ENCODE data around the gene MYO18B. TPM values are rescaled to one million over a fixed set of nuclear protein-coding genes. Genes with fewer than 3 reads are reported as not detected.

MYO18B gene
- total RNA-seq, 6 experiments from 2014 or later, result 0.04 to 0.56 (median 0.07) TPM; not detected in 1

DNA sequence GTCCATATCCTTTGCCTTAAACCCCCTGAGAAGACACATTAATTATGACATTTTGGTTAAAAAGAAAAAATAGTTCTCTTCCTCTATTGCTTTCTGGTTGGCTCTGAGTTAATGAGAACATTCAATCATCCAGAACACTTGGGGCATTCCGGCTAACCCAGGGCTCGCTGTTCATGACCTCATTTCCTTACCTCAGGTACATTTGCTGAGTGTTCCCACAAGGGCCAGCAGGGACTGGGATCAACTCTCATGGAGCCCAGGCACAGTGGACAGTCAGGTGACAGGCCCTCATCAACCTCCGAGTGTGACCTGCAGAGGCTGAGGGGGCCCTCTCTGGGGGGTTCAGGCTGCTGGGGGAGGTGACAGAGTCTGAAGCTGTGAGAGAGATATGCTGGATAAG lies 98.9 kb downstream of the MYO18B start:
- Histone ChIP-seq H3K4me1 (no peaks in the 10 kb centered on the region), H3K36me3 (no peaks in the 10 kb centered on the region), H3K4me3 (no peak overlapping the region), H3K27me3 (no peaks in the 10 kb centered on the region), H3K27ac (no peak overlapping the region), H3K9me3 (no peaks in the 10 kb centered on the region)
- 29% methylated on average over 3 of the region's 3 CpGs for WGBS (ENCODE audit: insufficient coverage, low coverage, low lambda C conversion rate, missing lambda C conversion rate)
- TF ChIP-seq, protein P1, sequence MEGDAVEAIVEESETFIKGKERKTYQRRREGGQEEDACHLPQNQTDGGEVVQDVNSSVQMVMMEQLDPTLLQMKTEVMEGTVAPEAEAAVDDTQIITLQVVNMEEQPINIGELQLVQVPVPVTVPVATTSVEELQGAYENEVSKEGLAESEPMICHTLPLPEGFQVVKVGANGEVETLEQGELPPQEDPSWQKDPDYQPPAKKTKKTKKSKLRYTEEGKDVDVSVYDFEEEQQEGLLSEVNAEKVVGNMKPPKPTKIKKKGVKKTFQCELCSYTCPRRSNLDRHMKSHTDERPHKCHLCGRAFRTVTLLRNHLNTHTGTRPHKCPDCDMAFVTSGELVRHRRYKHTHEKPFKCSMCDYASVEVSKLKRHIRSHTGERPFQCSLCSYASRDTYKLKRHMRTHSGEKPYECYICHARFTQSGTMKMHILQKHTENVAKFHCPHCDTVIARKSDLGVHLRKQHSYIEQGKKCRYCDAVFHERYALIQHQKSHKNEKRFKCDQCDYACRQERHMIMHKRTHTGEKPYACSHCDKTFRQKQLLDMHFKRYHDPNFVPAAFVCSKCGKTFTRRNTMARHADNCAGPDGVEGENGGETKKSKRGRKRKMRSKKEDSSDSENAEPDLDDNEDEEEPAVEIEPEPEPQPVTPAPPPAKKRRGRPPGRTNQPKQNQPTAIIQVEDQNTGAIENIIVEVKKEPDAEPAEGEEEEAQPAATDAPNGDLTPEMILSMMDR (IDR thresholded peaks at IDR 0.05), result no peak
- no peak for TF ChIP-seq POLR2A (IDR thresholded peaks at IDR 0.05)
- DNase-seq, result no peak
- intact Hi-C loops (cut with DNase I), result no loop called here
- no peak for ATAC-seq

DNA sequence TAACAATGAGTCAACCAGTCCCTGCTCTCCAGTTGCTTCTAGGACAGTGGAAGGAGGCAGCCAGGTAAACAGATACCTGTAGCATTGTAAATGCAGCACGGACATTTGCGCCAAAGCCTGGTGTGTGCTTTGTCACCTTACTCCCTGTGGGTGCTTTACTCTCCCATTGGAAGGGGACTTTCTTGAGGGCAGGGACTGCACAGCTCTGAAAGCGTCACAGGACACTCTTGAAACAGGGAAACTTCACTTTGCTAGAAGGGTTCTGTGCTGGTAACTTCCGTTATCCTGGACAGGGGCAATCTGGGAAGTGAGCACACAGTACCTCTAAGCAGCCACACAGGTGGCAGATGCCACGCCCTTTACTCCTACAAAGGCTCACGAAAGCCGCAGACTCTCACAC lies 99.8 kb downstream of the MYO18B start:
- no peak for DNase-seq
- Histone ChIP-seq H3K27ac (no peak overlapping the region), H3K4me3 (no peak overlapping the region), H3K27me3 (no peaks in the 10 kb centered on the region), H3K9me3 (no peaks in the 10 kb centered on the region), H3K36me3 (no peaks in the 10 kb centered on the region), H3K4me1 (no peaks in the 10 kb centered on the region)
- TF ChIP-seq, protein P1 (IDR thresholded peaks at IDR 0.05), result no peak
- no peak for TF ChIP-seq POLR2A (IDR thresholded peaks at IDR 0.05)
- intact Hi-C loops (cut with DNase I), result no loop called here
- WGBS (ENCODE audit: insufficient coverage, low coverage, low lambda C conversion rate, missing lambda C conversion rate), result 42% methylated on average over 7 of the region's 7 CpGs
- ATAC-seq, result no peak

DNA sequence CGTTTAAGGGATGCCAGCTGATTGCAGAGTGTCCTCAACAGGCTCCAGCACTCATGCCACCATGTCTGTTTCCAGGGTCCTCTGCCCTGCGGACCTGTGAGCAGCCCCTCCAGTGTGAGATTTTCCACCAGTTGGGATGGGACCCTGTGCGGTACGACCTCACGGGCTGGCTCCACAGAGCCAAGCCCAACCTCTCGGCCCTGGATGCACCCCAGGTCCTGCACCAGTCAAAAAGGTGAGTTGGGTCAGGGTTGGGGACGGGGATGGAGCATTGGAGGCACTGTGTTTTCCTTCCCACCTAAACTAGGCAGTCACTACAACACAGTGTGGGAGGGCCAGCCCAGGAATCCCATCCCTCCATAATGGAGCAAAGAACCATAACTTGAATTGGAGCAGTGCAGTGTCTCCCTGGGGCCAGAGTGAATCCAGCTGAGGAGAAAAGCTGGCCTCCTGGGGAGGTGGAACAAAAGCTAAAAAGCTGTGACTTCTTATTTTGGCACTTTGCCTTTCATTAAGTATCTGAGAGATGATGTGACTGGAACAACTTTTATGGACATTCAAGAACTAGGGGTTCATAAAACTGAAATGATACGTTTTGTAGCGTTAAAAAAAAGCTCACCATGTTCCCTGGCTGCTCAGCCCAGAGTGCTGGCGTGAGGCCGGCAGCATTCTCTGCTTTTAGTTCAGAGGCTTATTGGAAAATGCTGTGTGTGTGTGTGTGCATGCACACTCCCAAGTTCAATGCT lies 101.8 kb downstream of the MYO18B start:
- Histone ChIP-seq H3K4me1 (no peaks in the 10 kb centered on the region), H3K27ac (no peak overlapping the region), H3K27me3 (no peaks in the 10 kb centered on the region), H3K36me3 (no peaks in the 10 kb centered on the region), H3K9me3 (no peaks in the 10 kb centered on the region), H3K4me3 (no peak overlapping the region)
- intact Hi-C loops (cut with DNase I), result no loop called here
- DNase-seq (no peak), ATAC-seq (no peak)
- WGBS (ENCODE audit: insufficient coverage, low coverage, low lambda C conversion rate, missing lambda C conversion rate), result 53% methylated on average over 5 of the region's 11 CpGs
- TF ChIP-seq, protein P1 (IDR thresholded peaks at IDR 0.05), result no peak
- TF ChIP-seq POLR2A (IDR thresholded peaks at IDR 0.05), result no peak

DNA sequence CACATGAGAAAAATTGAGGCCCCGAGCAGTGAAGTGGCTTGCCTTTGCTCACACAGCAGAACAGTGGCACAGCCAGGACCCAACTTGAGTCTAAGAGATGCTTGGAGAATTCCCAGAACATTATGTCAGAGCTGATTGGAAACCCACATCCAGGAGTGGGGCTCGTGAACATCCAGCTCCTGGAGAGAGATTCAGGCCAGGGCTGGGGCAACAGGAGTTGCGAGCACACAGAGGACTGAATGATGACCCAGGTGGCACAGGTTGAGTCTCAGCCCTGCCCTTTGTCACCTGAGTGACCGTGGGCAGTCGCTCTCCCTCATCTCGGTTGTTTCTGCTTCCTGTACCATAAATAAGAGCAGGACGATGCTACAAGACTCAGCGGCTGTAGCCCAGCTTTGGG lies 102.6 kb downstream of the MYO18B start:
- Histone ChIP-seq H3K4me3 (no peak overlapping the region), H3K27me3 (no peaks in the 10 kb centered on the region), H3K36me3 (no peaks in the 10 kb centered on the region), H3K27ac (no peak overlapping the region), H3K9me3 (no peaks in the 10 kb centered on the region), H3K4me1 (no peaks in the 10 kb centered on the region)
- ATAC-seq, result no peak
- no peak for TF ChIP-seq POLR2A (IDR thresholded peaks at IDR 0.05)
- TF ChIP-seq, protein P1 (IDR thresholded peaks at IDR 0.05), result no peak
- 56% methylated on average over 3 of the region's 8 CpGs for WGBS (ENCODE audit: insufficient coverage, low coverage, low lambda C conversion rate, missing lambda C conversion rate)
- intact Hi-C loops (cut with DNase I), result no loop called here
- no peak for DNase-seq

All from right lobe of liver (tissue), 6 donors.